Tibial nerve (tissue), 4 donors: ENCODE measurements around the gene SLU7. TPM values are rescaled to one million over a fixed set of nuclear protein-coding genes. Genes with fewer than 3 reads are reported as not detected.

Experiments used
- DNase-seq, 2 donors: peaks; one replicate each; pipeline ENCODE4 v3.0.0-alpha.2; 2019; ENCODE audit warnings: low spot score in 2 of 2
- H3K27ac ChIP-seq, 4 donors: fragments of 200-600 bp; sonication (generic) in 3 of 4; one replicate each; pipeline ENCODE4 v1.5.1; 2017 to 2019; ENCODE audit warnings: mild to moderate bottlenecking in 1 of 4
- H3K27me3 ChIP-seq, 2 donors: fragments of 200-600 bp; sonication (generic) in 1 of 2; one replicate each; pipeline versions ENCODE4 v1.5.1 to v1.6.0; 2017 to 2019
- H3K36me3 ChIP-seq, 3 donors: fragments of 200-600 bp; sonication (generic); one replicate each; pipeline ENCODE4 v1.5.1; 2018 to 2019
- H3K4me1 ChIP-seq, 4 donors: fragments of 200-600 bp; sonication (generic) in 3 of 4; one replicate each; pipeline ENCODE4 v1.5.1; 2017 to 2019
- H3K4me3 ChIP-seq, 4 donors: fragments of 200-600 bp; sonication (generic) in 3 of 4; one replicate each; pipeline ENCODE4 v1.5.1; 2017 to 2019; ENCODE audit warnings: mild to moderate bottlenecking in 1 of 4, moderate library complexity in 1 of 4
- H3K9me3 ChIP-seq, 4 donors: fragments of 200-600 bp; sonication (generic) in 3 of 4; one replicate each; pipeline ENCODE4 v1.5.1; 2017 to 2019
- CTCF ChIP-seq, 5 experiments: fragments of 200-600 bp in 3 of 5; fragments of 450-650 bp in 2 of 5; sonication (generic) in 3 of 5; IDR thresholded peaks; one replicate each; pipeline ENCODE4 v1.5.1; 2016 to 2019; ENCODE audit warnings: antibody characterized with exemption in 5 of 5, mild to moderate bottlenecking in 3 of 5, moderate library complexity in 2 of 5
- EP300 ChIP-seq, 2 donors: sonication (generic); formaldehyde crosslinking; IDR thresholded peaks; one replicate each; pipeline ENCODE4 v1.6.1; 2017; ENCODE audit warnings: antibody characterized with exemption in 2 of 2, mild to moderate bottlenecking in 1 of 2
- POLR2A ChIP-seq, 2 donors: fragments of 450-650 bp; IDR thresholded peaks; one replicate each; pipeline ENCODE4 v1.6.1; 2017; ENCODE audit warnings: antibody characterized with exemption in 2 of 2, mild to moderate bottlenecking in 2 of 2, moderate library complexity in 2 of 2
- WGBS, 2 donors: methylation state at CpG; one replicate each; pipeline ENCODE4 v1.1.5; 2018; 5-methylcytosine and 5-hydroxymethylcytosine counted together
- total RNA-seq, 4 donors: library from RNA; depleted of rRNA; stranded (reverse); fragments of >200 nt; gene quantifications; one replicate each; pipeline ENCODE4 v1.1.0, GENCODE V29; 2016

The SLU7 gene
- total RNA-seq, 4 donors from 2014 or later = 68.2 to 76.8 (median 71.1) TPM

DNA sequence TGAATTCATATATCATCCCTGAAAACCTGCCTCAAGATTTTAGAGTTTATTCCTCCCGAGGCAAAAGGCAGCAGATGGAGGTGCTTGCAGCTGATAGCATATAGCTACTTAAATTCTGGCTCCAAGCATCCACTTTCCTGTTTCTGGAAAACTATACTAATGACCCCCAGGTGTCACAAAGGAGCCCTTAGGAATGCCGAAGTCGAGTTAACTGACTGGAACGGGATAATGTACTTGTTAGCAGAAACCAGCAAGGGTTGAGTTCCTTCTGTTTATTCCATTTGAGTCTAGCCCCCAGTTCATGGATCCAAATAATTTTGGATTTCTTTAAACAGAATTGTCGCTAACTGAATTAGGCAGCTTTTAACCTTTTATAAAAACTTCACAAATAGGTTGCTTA is 47.2 kb upstream of the SLU7 start:
- WGBS, 2 donors = 79 to 84% methylated on average over 5 of the region's 5 CpGs
- Histone ChIP-seq H3K4me1 (peaks cover 0 to 38% (median 12%) of the 10 kb centered on the region in 4 donors), H3K9me3 (no peaks in the 10 kb centered on the region), H3K27me3 (no peaks in the 10 kb centered on the region), H3K27ac (no peak overlapping the region), H3K36me3 (no peaks in the 10 kb centered on the region), H3K4me3 (no peak overlapping the region)
- TF ChIP-seq POLR2A (IDR thresholded peaks at IDR 0.05) = no peak
- TF ChIP-seq CTCF (IDR thresholded peaks at IDR 0.05) = no peak
- TF ChIP-seq EP300 (IDR thresholded peaks at IDR 0.05) = no peak
- DNase-seq = no peak

DNA sequence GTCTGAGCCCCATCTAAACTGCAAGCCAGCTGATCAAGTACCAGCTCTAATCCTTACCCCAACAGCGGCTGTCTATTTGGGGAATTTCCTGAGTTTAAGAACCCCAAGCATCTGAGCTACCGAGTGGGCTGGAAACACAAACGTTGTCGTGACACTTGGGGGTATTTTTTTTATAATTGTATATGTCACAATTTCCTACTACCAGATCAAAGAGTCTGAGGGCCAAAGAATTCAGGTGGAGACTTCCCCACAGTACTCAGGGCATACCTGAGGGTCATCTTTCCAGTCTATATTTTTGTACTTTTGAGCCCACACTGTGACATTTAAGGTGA is 45.6 kb upstream of the SLU7 start:
- Histone ChIP-seq H3K4me1 (peaks cover 0 to 25% (median 12%) of the 10 kb centered on the region in 4 donors), H3K9me3 (no peaks in the 10 kb centered on the region), H3K36me3 (no peaks in the 10 kb centered on the region), H3K27me3 (no peaks in the 10 kb centered on the region), H3K4me3 (no peak overlapping the region), H3K27ac (no peak overlapping the region)
- 61 to 67% methylated on average over 4 of the region's 4 CpGs for WGBS, 2 donors
- TF ChIP-seq EP300 (IDR thresholded peaks at IDR 0.05) = no peak
- no peak for TF ChIP-seq CTCF (IDR thresholded peaks at IDR 0.05)
- TF ChIP-seq POLR2A (IDR thresholded peaks at IDR 0.05) = no peak
- DNase-seq = no peak

- WGBS, 2 donors = 68 to 73% methylated on average over 7 of the region's 7 CpGs
- no peak overlapping the region for H3K27ac ChIP-seq
- peaks cover 0 to 25% (median 12%) of the 10 kb centered on the region in 4 donors for H3K4me1 ChIP-seq
- no peaks in the 10 kb centered on the region for H3K36me3 ChIP-seq
- DNase-seq = no peak
- no peaks in the 10 kb centered on the region for H3K27me3 ChIP-seq
- no peaks in the 10 kb centered on the region for H3K9me3 ChIP-seq
- no peak overlapping the region for H3K4me3 ChIP-seq
- TF ChIP-seq CTCF (IDR thresholded peaks at IDR 0.05) = no peak
- TF ChIP-seq POLR2A (IDR thresholded peaks at IDR 0.05) = no peak
- no peak for TF ChIP-seq EP300 (IDR thresholded peaks at IDR 0.05)
Measured at GRCh38 chr5:160463740-160464465, 45.0 kb upstream of the SLU7 start.

- DNase-seq = no peak
- TF ChIP-seq POLR2A (IDR thresholded peaks at IDR 0.05) (no peak), EP300 (IDR thresholded peaks at IDR 0.05) (no peak), CTCF (IDR thresholded peaks at IDR 0.05) (no peak)
- Histone ChIP-seq H3K36me3 (no peaks in the 10 kb centered on the region), H3K4me1 (peaks cover 0 to 23% (median 10%) of the 10 kb centered on the region in 4 donors), H3K27ac (no peak overlapping the region), H3K4me3 (no peak overlapping the region), H3K27me3 (no peaks in the 10 kb centered on the region), H3K9me3 (no peaks in the 10 kb centered on the region)
- 88 to 92% methylated on average over 4 of the region's 4 CpGs for WGBS, 2 donors
Measured at GRCh38 chr5:160463227-160463626, 44.3 kb upstream of the SLU7 start.

DNA sequence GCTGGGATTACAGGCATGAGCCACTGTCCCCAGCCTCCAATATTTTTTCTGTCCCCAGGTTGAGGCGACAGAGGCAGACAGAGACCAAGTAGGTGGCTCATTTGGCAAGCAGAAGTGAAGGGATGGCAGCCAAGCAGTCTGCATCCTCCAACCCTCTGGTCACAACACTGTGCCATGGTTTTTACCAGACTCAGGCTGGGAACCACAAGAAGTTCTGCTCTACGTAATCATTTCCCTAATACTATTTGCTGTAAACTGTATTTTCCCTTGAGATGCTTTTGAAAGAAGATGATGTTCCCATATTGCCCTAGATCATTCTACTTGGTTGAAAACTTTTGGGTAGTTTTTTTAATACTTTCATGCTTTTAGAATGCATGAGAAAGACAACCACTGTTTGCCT is 43.3 kb upstream of the SLU7 start:
- TF ChIP-seq EP300 (IDR thresholded peaks at IDR 0.05) = no peak
- TF ChIP-seq POLR2A (IDR thresholded peaks at IDR 0.05) = no peak
- no peak for TF ChIP-seq CTCF (IDR thresholded peaks at IDR 0.05)
- Histone ChIP-seq H3K27me3 (no peaks in the 10 kb centered on the region), H3K4me1 (peaks cover 0 to 18% (median 5%) of the 10 kb centered on the region in 4 donors), H3K27ac (peak overlapping the region in 1 of 4 donors; percentile 50), H3K4me3 (no peak overlapping the region), H3K9me3 (no peaks in the 10 kb centered on the region), H3K36me3 (no peaks in the 10 kb centered on the region)
- DNase-seq = no peak
- WGBS, 2 donors = 86% methylated on average over 2 of the region's 2 CpGs
